ENCODE data around the gene ABI3.

Gene ABI3

DNA sequence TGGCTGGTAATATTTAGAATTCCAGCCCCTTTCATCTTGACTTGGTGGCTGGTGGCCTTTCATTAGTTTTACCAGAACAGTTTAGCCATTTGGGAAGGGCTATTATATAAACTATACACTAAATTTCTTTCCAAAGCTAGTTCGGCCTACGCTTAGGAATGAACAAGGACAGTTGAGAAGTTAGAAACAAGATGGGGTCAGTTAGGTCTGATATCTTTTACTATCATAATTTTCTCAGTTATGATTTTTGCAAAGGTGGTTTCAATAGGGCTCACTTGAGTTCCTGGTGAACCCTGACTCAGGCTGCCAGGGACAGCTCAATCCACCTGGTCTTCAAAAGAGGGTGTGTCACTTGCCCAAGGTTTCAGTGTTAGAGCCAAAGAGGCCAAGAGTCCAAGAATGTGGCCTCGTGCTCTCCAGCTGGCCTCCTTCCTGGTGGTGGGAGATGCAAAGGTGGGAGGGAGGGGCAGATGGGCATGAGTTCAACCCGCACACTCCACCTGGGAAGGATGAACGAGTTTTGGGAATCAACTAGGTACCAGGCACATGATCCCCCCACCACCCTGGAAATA lies 24.1 kb downstream of the ABI3 start:
- ATAC-seq (replicated peaks; ENCODE audit: extremely low read depth, poor library complexity, severe bottlenecking): no peak
- Mint-ChIP-seq H3K9me3 (no peaks in the 10 kb centered on the region), H3K4me3 (no peak overlapping the region), H3K4me1 (peaks cover 14% of the 10 kb centered on the region), H3K36me3 (ENCODE audit: insufficient read depth) (peaks cover 2% of the 10 kb centered on the region), H3K27ac (ENCODE audit: low read depth) (no peak overlapping the region), H3K27me3 (no peaks in the 10 kb centered on the region)
- no peak for DNase-seq (ENCODE audit: low spot score in 2 of 2)

- Mint-ChIP-seq H3K4me3 (no peak overlapping the region), H3K9me3 (no peaks in the 10 kb centered on the region), H3K27me3 (no peaks in the 10 kb centered on the region), H3K36me3 (ENCODE audit: insufficient read depth) (no peaks in the 10 kb centered on the region), H3K27ac (ENCODE audit: low read depth) (no peak overlapping the region), H3K4me1 (peaks cover 11% of the 10 kb centered on the region)
- ATAC-seq (replicated peaks; ENCODE audit: extremely low read depth, poor library complexity, severe bottlenecking): no peak
- no peak for DNase-seq (ENCODE audit: low spot score in 2 of 2)
These were observed 25.4 kb downstream of the ABI3 start for GRCh38 chr17:49235896-49236295.

DNA sequence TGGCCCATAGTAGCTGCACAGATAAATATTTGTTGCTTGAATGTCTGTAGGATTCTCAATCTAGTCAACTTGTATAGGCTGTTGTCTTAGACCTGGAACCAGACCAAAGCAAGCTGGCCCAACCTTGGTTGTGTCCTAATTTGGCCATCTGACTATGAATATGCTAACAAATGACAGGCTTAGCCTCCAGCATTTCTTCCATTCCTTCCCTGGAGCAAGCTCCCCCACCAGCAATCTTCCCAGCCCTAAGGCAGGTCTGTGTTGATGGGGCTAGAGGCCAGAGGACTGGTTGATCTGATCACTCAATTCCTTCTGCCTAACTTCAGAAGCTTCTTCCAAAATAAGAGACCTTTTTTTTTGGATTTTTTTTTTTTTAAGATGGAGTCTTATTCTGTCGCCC lies 29.5 kb downstream of the ABI3 start:
- ATAC-seq (replicated peaks; ENCODE audit: extremely low read depth, poor library complexity, severe bottlenecking) (no peak), DNase-seq (ENCODE audit: low spot score in 2 of 2) (no peak)
- Mint-ChIP-seq H3K4me1 (no peaks in the 10 kb centered on the region), H3K27ac (ENCODE audit: low read depth) (no peak overlapping the region), H3K36me3 (ENCODE audit: insufficient read depth) (no peaks in the 10 kb centered on the region), H3K9me3 (no peaks in the 10 kb centered on the region), H3K27me3 (no peaks in the 10 kb centered on the region), H3K4me3 (no peak overlapping the region)

DNA sequence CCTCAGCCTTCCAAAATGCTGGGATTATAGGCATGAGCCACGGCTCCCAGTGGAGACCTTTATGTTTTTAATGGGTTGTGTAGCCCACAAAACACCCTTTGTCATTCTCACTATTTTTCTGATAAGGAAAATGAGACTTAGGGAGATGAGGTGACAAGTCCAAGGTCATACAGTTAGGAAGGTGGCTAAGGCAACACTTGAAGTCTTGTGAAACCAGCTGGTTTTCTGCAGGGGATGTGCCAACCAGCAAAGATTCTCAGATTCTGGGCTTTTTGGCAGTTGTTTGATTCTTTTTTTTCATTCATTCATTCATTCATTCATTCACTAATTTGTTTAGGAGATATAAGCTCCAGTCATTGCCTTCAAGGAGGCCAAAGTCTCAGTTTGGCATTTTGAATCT lies 30.1 kb downstream of the ABI3 start:
- Mint-ChIP-seq H3K4me1 (no peaks in the 10 kb centered on the region), H3K27me3 (no peaks in the 10 kb centered on the region), H3K27ac (ENCODE audit: low read depth) (no peak overlapping the region), H3K9me3 (no peaks in the 10 kb centered on the region), H3K36me3 (ENCODE audit: insufficient read depth) (no peaks in the 10 kb centered on the region), H3K4me3 (no peak overlapping the region)
- DNase-seq (ENCODE audit: low spot score in 2 of 2) (no peak), ATAC-seq (replicated peaks; ENCODE audit: extremely low read depth, poor library complexity, severe bottlenecking) (no peak)

- Mint-ChIP-seq H3K4me1 (no peaks in the 10 kb centered on the region), H3K4me3 (no peak overlapping the region), H3K9me3 (no peaks in the 10 kb centered on the region), H3K27ac (ENCODE audit: low read depth) (no peak overlapping the region), H3K27me3 (no peaks in the 10 kb centered on the region), H3K36me3 (ENCODE audit: insufficient read depth) (no peaks in the 10 kb centered on the region)
- DNase-seq (ENCODE audit: low spot score in 2 of 2) (no peak), ATAC-seq (replicated peaks; ENCODE audit: extremely low read depth, poor library complexity, severe bottlenecking) (no peak)
These were observed 30.5 kb downstream of the ABI3 start for GRCh38 chr17:49241040-49241439.

GRCh38 chr17:49241692-49242397 lies 31.3 kb downstream of the ABI3 start:
- Mint-ChIP-seq H3K4me3 (no peak overlapping the region), H3K27me3 (peaks cover 4% of the 10 kb centered on the region), H3K4me1 (no peaks in the 10 kb centered on the region), H3K36me3 (ENCODE audit: insufficient read depth) (peaks cover 2% of the 10 kb centered on the region), H3K27ac (ENCODE audit: low read depth) (no peak overlapping the region), H3K9me3 (no peaks in the 10 kb centered on the region)
- DNase-seq (ENCODE audit: low spot score in 2 of 2): no peak
- ATAC-seq (replicated peaks; ENCODE audit: extremely low read depth, poor library complexity, severe bottlenecking): no peak

DNA sequence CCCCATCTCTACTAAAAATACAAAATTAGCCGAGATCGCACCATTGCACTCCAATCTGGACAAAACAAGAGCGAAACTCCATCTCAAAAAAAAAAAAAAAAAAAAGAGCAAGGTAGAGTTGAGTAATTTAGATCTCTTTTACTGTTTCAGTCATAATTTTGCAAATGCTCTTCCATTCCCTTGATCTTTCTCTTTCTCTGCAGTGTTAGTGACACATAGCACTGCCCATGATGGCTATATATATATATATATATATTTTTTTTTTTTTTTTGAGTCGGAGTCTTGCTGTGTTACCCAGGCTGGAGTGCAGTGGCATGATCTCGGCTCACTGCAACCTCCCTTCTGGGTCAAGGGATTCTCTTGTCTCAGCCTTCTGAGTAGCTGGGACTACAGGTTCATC lies 32.3 kb downstream of the ABI3 start:
- H3K4me3 Mint-ChIP-seq: no peak overlapping the region
- ATAC-seq (replicated peaks; ENCODE audit: extremely low read depth, poor library complexity, severe bottlenecking): no peak
- H3K36me3 Mint-ChIP-seq (ENCODE audit: insufficient read depth): peaks cover 2% of the 10 kb centered on the region
- no peaks in the 10 kb centered on the region for H3K9me3 Mint-ChIP-seq
- H3K27me3 Mint-ChIP-seq: peaks cover 13% of the 10 kb centered on the region
- no peaks in the 10 kb centered on the region for H3K4me1 Mint-ChIP-seq
- H3K27ac Mint-ChIP-seq (ENCODE audit: low read depth): no peak overlapping the region
- no peak for DNase-seq (ENCODE audit: low spot score in 2 of 2)

DNA sequence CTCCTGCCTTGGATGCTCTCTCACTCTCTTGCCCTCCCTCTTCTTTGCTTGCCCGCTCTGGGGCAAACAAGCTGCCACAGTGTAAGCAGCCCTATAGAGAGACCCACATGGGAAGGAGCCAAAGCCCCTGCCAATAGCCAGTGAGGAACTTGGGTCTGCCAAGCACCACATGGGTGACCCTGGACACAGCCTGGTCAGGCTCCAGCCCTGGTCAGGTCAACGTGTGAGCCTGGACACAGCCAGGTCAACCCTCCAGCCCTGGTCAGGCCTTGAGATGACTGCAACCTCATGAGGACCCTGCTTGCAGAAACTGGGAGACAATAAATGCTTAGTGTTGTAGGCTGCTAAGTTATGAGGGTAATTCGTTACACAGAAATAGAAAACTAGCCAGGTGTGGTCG lies 34.3 kb downstream of the ABI3 start:
- H3K4me3 Mint-ChIP-seq: no peak overlapping the region
- no peaks in the 10 kb centered on the region for H3K9me3 Mint-ChIP-seq
- DNase-seq (ENCODE audit: low spot score in 2 of 2): no peak
- no peak for ATAC-seq (replicated peaks; ENCODE audit: extremely low read depth, poor library complexity, severe bottlenecking)
- H3K36me3 Mint-ChIP-seq (ENCODE audit: insufficient read depth): peaks cover 2% of the 10 kb centered on the region
- no peaks in the 10 kb centered on the region for H3K4me1 Mint-ChIP-seq
- H3K27ac Mint-ChIP-seq (ENCODE audit: low read depth): no peak overlapping the region
- H3K27me3 Mint-ChIP-seq: peaks cover 29% of the 10 kb centered on the region

- DNase-seq (ENCODE audit: low spot score in 2 of 2) (no peak), ATAC-seq (replicated peaks; ENCODE audit: extremely low read depth, poor library complexity, severe bottlenecking) (no peak)
- no peaks in the 10 kb centered on the region for H3K4me1 Mint-ChIP-seq
- no peaks in the 10 kb centered on the region for H3K9me3 Mint-ChIP-seq
- H3K27me3 Mint-ChIP-seq: peaks cover 29% of the 10 kb centered on the region
- H3K4me3 Mint-ChIP-seq: no peak overlapping the region
- H3K27ac Mint-ChIP-seq (ENCODE audit: low read depth): no peak overlapping the region
- H3K36me3 Mint-ChIP-seq (ENCODE audit: insufficient read depth): peaks cover 2% of the 10 kb centered on the region
These were observed 37.4 kb downstream of the ABI3 start for GRCh38 chr17:49247944-49248343.

- no peak overlapping the region for H3K4me3 Mint-ChIP-seq
- H3K9me3 Mint-ChIP-seq: no peaks in the 10 kb centered on the region
- H3K27ac Mint-ChIP-seq (ENCODE audit: low read depth): no peak overlapping the region
- H3K27me3 Mint-ChIP-seq: peaks cover 29% of the 10 kb centered on the region
- DNase-seq (ENCODE audit: low spot score in 2 of 2): no peak
- ATAC-seq (replicated peaks; ENCODE audit: extremely low read depth, poor library complexity, severe bottlenecking): no peak
- H3K4me1 Mint-ChIP-seq: no peaks in the 10 kb centered on the region
- peaks cover 2% of the 10 kb centered on the region for H3K36me3 Mint-ChIP-seq (ENCODE audit: insufficient read depth)
These were observed 38.8 kb downstream of the ABI3 start for GRCh38 chr17:49249292-49249794.

DNA sequence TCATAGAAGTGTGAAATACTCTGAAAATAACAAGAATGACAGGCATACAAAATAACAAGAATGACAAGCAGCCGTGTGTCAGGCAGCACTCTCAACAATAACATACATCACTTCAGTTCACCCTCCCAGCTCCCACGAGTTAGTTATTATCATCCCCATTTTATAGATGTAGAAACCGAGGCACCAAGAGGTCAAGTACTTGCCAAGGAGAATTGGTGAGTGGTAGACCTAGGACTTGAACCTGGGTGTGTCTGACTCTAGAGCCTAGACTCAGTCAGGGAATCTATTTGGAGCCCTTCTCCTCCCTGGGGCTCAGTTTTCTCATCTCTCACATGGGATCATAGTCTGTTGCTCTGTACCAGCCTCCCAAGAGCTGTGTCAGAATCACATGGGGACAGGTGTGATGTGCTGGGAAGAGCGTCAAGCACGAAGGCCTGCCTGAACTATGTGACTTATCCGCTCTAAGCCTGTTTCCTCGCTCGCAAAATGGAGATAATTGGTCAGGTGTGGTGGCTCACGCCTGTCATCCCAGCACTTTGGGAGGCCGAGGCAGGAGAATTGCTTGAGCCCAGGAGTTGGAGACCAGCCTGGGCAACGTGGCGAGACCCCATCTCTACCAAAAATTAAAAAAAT lies 39.5 kb downstream of the ABI3 start:
- Mint-ChIP-seq H3K4me3 (no peak overlapping the region), H3K27me3 (peaks cover 29% of the 10 kb centered on the region), H3K27ac (ENCODE audit: low read depth) (no peak overlapping the region), H3K36me3 (ENCODE audit: insufficient read depth) (peaks cover 2% of the 10 kb centered on the region), H3K9me3 (no peaks in the 10 kb centered on the region), H3K4me1 (no peaks in the 10 kb centered on the region)
- ATAC-seq (replicated peaks; ENCODE audit: extremely low read depth, poor library complexity, severe bottlenecking) (no peak), DNase-seq (ENCODE audit: low spot score in 2 of 2) (no peak)

- Mint-ChIP-seq H3K27ac (ENCODE audit: low read depth) (no peak overlapping the region), H3K36me3 (ENCODE audit: insufficient read depth) (no peaks in the 10 kb centered on the region), H3K4me3 (no peak overlapping the region), H3K4me1 (no peaks in the 10 kb centered on the region), H3K27me3 (peaks cover 22% of the 10 kb centered on the region), H3K9me3 (no peaks in the 10 kb centered on the region)
- no peak for ATAC-seq (replicated peaks; ENCODE audit: extremely low read depth, poor library complexity, severe bottlenecking)
- no peak for DNase-seq (ENCODE audit: low spot score in 2 of 2)
These were observed 41.7 kb downstream of the ABI3 start for GRCh38 chr17:49252148-49252695.

DNA sequence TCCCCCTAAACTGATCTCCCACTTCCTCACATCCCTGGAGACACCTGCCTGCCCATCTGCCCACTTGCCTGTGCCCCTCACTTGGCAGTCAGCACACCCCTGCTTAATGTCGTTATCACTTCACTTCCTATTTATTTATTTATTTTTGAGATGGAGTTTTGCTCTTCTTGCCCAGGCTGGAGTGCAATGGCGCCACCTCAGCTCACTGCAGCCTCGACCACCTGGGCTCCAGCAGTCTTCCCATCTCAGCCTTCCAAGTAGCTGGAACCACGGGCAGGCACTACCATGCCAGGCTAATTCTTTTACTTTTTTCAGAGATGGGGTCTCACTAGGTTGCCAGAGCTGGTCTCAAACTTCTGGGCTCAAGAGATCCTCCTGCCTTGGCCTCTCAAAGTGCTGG lies 43.6 kb downstream of the ABI3 start:
- ATAC-seq (replicated peaks; ENCODE audit: extremely low read depth, poor library complexity, severe bottlenecking): no peak
- Mint-ChIP-seq H3K4me1 (no peaks in the 10 kb centered on the region), H3K27me3 (peaks cover 7% of the 10 kb centered on the region), H3K36me3 (ENCODE audit: insufficient read depth) (no peaks in the 10 kb centered on the region), H3K4me3 (no peak overlapping the region), H3K9me3 (no peaks in the 10 kb centered on the region), H3K27ac (ENCODE audit: low read depth) (no peak overlapping the region)
- no peak for DNase-seq (ENCODE audit: low spot score in 2 of 2)

All from central memory CD8-positive, alpha-beta T cell (primary cell).